ENCODE results near the gene SLC66A2. TPM values are rescaled to one million over a fixed set of nuclear protein-coding genes. Genes with fewer than 3 reads are reported as not detected.

The SLC66A2 gene
- total RNA-seq, 4 donors from 2014 or later = 27.0 to 46.4 (median 41.5) TPM

DNA sequence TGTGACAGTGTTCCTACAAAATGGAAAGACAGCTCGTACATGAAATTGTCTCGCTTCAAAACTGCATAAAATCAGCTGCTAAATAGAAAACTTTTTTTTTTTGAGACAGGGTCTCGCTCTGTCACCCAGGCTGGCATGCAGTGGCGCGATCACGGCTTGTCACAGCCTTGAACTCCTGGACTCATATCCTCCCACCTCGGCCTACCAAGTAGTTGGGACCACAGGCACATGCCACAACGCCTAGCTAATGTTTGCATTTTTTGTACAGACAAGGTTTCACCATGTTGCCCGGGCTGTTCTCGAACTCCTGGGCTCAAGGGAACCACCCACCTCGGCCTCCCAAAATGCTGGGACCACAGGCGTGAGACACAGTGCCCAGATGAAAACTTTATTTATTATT is 33.7 kb upstream of the SLC66A2 start:
- H3K4me1 ChIP-seq = peaks cover 28 to 70% (median 43%) of the 10 kb centered on the region in 4 donors
- TF ChIP-seq POLR2AphosphoS5 (IDR thresholded peaks at IDR 0.05) = no peak
- TF ChIP-seq, protein P1, sequence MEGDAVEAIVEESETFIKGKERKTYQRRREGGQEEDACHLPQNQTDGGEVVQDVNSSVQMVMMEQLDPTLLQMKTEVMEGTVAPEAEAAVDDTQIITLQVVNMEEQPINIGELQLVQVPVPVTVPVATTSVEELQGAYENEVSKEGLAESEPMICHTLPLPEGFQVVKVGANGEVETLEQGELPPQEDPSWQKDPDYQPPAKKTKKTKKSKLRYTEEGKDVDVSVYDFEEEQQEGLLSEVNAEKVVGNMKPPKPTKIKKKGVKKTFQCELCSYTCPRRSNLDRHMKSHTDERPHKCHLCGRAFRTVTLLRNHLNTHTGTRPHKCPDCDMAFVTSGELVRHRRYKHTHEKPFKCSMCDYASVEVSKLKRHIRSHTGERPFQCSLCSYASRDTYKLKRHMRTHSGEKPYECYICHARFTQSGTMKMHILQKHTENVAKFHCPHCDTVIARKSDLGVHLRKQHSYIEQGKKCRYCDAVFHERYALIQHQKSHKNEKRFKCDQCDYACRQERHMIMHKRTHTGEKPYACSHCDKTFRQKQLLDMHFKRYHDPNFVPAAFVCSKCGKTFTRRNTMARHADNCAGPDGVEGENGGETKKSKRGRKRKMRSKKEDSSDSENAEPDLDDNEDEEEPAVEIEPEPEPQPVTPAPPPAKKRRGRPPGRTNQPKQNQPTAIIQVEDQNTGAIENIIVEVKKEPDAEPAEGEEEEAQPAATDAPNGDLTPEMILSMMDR (IDR thresholded peaks at IDR 0.05) = no peak
- no peak for TF ChIP-seq EP300 (IDR thresholded peaks at IDR 0.05)
- TF ChIP-seq POLR2A (IDR thresholded peaks at IDR 0.05; ENCODE audit: low read depth) = no peak
- no peak overlapping the region for H3K27ac ChIP-seq (replicated peaks in 1 of 4)
- WGBS = 90% methylated on average over 12 of the region's 12 CpGs
- intact Hi-C loops (cut with DNase I) = loop anchor here (5.0 kb wide), 1 partner anchor 33 kb away; the partner anchor contains the start of gene SLC66A2
- H3K4me3 ChIP-seq = no peak overlapping the region
- no peak for DNase-seq (ENCODE audit: extremely low spot score)
- H3K27me3 ChIP-seq = no peaks in the 10 kb centered on the region
- peaks cover 0 to 20% (median 3%) of the 10 kb centered on the region in 4 donors for H3K36me3 ChIP-seq
- no peaks in the 10 kb centered on the region for H3K9me3 ChIP-seq

DNA sequence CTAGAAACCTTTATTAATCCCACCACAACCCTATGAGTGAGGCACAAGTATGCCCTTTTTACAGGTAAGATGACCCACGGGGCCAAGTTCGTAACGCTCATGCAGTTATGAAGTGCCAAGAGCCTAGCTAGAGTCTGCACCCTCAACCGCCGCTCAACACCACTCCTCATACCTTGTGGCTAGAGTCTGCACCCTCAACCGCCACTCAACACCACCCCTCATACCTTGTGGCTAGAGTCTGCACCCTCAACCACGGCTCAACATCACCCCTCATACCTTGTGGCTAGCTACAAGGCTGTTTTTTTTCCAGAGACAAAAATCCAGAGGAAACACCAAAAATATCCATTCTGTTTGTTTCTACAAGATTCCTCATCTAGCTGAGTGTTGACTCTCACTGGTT is 32.3 kb upstream of the SLC66A2 start:
- no peaks in the 10 kb centered on the region for H3K9me3 ChIP-seq
- intact Hi-C loops (cut with DNase I) = no loop called here
- H3K27me3 ChIP-seq = no peaks in the 10 kb centered on the region
- H3K36me3 ChIP-seq = peaks cover 0 to 25% (median 6%) of the 10 kb centered on the region in 4 donors
- 95% methylated on average over 7 of the region's 7 CpGs for WGBS
- H3K4me3 ChIP-seq = no peak overlapping the region
- H3K4me1 ChIP-seq = peaks cover 23 to 64% (median 34%) of the 10 kb centered on the region in 4 donors
- TF ChIP-seq EP300 (IDR thresholded peaks at IDR 0.05) (no peak), POLR2A (IDR thresholded peaks at IDR 0.05; ENCODE audit: low read depth) (no peak), POLR2AphosphoS5 (IDR thresholded peaks at IDR 0.05) (no peak)
- TF ChIP-seq, protein P1 (IDR thresholded peaks at IDR 0.05) = no peak
- H3K27ac ChIP-seq (replicated peaks in 1 of 4) = no peak overlapping the region
- no peak for DNase-seq (ENCODE audit: extremely low spot score)

DNA sequence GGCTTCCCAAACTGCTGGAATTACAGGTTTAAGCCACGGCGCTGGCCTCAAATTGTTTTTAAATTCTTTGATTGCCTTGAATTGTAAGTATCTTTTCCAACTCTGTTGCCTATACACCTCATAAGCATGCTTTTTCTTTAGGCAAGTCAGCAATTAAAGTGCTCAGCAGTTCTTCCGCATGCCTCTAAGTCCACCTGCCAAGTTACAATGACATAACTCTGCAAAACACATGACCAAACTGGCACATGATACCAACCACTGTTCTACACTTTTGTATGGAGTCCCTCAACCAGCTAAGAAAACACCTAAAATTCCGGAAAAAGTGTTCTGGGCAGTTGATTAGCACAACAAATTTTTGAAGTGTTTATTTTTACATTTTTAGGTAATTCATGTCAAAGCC is 31.8 kb upstream of the SLC66A2 start:
- H3K4me1 ChIP-seq = peaks cover 23 to 66% (median 34%) of the 10 kb centered on the region in 4 donors
- H3K4me3 ChIP-seq = no peak overlapping the region
- TF ChIP-seq, protein P1 (IDR thresholded peaks at IDR 0.05) = no peak
- TF ChIP-seq EP300 (IDR thresholded peaks at IDR 0.05) = no peak
- TF ChIP-seq POLR2AphosphoS5 (IDR thresholded peaks at IDR 0.05) = no peak
- no peak for TF ChIP-seq POLR2A (IDR thresholded peaks at IDR 0.05; ENCODE audit: low read depth)
- no peaks in the 10 kb centered on the region for H3K27me3 ChIP-seq
- 91% methylated on average over 4 of the region's 4 CpGs for WGBS
- intact Hi-C loops (cut with DNase I) = no loop called here
- H3K36me3 ChIP-seq = peaks cover 0 to 25% (median 6%) of the 10 kb centered on the region in 4 donors
- no peak for DNase-seq (ENCODE audit: extremely low spot score)
- H3K27ac ChIP-seq (replicated peaks in 1 of 4) = no peak overlapping the region
- no peaks in the 10 kb centered on the region for H3K9me3 ChIP-seq

DNA sequence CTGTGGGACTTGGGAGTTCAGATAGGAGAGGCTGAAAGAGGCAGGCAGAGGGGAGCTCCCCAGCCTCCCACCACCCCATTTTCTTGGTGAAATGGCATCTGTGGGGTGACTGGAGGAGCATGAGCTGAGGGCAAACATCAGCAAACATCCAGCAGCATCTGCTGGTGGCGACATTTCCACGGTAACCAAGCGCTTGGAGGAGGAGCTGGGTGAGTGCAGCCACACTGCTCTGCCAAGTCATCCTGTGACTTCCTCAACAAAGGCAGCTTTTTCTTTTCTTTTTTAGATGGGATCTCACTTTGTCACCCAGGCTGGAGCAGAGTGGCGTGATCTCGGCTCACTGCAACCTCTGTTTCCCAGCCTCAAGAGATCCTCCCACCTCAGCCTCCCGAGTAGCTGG is 31.3 kb upstream of the SLC66A2 start:
- Histone ChIP-seq H3K27me3 (no peaks in the 10 kb centered on the region), H3K4me1 (peaks cover 23 to 68% (median 33%) of the 10 kb centered on the region in 4 donors), H3K27ac (replicated peaks in 1 of 4) (no peak overlapping the region), H3K36me3 (peaks cover 0 to 25% (median 6%) of the 10 kb centered on the region in 4 donors), H3K9me3 (no peaks in the 10 kb centered on the region), H3K4me3 (no peak overlapping the region)
- TF ChIP-seq, protein P1 (IDR thresholded peaks at IDR 0.05) = no peak
- TF ChIP-seq POLR2AphosphoS5 (IDR thresholded peaks at IDR 0.05) (no peak), POLR2A (IDR thresholded peaks at IDR 0.05; ENCODE audit: low read depth) (no peak), EP300 (IDR thresholded peaks at IDR 0.05) (no peak)
- 75% methylated on average over 6 of the region's 6 CpGs for WGBS
- intact Hi-C loops (cut with DNase I) = no loop called here
- DNase-seq (ENCODE audit: extremely low spot score) = no peak

DNA sequence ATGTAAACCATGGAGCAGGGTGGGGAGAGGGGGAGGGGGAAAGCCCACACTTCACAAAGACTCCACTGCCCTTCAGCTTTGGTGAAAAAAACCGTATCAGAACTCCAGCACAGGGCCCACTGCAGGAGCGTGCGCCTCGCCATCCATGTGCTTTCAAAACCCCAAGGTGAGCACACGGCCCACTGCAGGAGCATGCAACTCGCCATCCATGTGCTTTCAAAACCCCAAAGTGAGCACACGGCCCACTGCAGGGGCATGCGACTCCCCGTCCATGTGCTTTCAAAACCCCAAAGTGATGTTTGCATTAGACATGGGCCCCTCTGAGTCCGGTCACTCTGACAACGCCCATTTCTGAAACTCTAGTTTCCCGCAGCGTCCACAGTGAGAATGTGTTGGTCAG is 29.1 kb upstream of the SLC66A2 start:
- H3K4me1 ChIP-seq = peaks cover 9 to 48% (median 14%) of the 10 kb centered on the region in 4 donors
- intact Hi-C loops (cut with DNase I) = no loop called here
- no peak for DNase-seq (ENCODE audit: extremely low spot score)
- TF ChIP-seq POLR2A (IDR thresholded peaks at IDR 0.05; ENCODE audit: low read depth) (no peak), POLR2AphosphoS5 (IDR thresholded peaks at IDR 0.05) (no peak), EP300 (IDR thresholded peaks at IDR 0.05) (no peak)
- TF ChIP-seq, protein P1 (IDR thresholded peaks at IDR 0.05) = no peak
- no peak overlapping the region for H3K4me3 ChIP-seq
- H3K27ac ChIP-seq (replicated peaks in 1 of 4) = no peak overlapping the region
- no peaks in the 10 kb centered on the region for H3K27me3 ChIP-seq
- no peaks in the 10 kb centered on the region for H3K9me3 ChIP-seq
- 87% methylated on average over 13 of the region's 13 CpGs for WGBS
- H3K36me3 ChIP-seq = peaks cover 0 to 28% (median 10%) of the 10 kb centered on the region in 4 donors

Measured in esophagus muscularis mucosa (tissue), 4 donors.